Epithelial cell of esophagus (primary cell): Measurements from ENCODE around the gene STAT1.

ENCODE experiments used
- DNase-seq: peaks from one replicate; pipeline ENCODE4 v3.0.0; 2010; ENCODE audit warnings: low read depth
- H3K4me3 ChIP-seq: 2 replicates; pipeline ENCODE4 v1.5.1; 2011; ENCODE audit warnings: mild to moderate bottlenecking, low read length, control low read depth
- TF ChIP-seq, protein P1 (sequence below): IDR thresholded peaks from 2 replicates; pipeline ENCODE4 v1.5.1; 2011; ENCODE audit warnings: low read depth, mild to moderate bottlenecking, low read length, control low read depth, inconsistent platforms; ENCODE audit not compliant: insufficient read depth; ENCODE audit errors: missing control alignments

The STAT1 gene

DNA sequence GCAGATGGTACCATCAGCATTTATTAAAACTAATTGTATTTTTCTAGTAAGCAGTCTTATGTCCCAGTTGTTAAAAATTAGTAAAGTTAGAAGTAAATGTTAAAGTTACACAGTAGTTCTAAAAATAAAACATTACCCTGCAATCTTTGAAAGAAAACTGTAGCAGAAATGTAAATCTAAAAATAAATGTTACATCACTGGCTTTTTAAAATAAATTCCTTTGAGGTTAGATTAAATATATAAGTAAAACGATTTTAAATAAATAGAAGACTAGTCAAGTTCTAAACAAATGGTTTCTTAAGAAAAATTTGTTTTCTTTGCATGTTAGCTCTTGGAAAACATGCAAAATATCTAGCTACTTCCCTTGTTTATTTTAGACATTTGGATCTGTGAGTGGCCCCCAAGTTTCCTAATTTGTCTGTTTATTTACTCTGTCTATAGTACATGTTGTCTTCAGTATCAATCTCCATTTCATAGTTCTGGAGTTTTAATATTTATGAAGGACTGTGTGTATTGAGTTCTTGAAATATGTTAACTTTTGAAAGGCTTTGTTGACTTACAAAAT is 75.1 kb downstream of the STAT1 start:
- TF ChIP-seq, protein P1, sequence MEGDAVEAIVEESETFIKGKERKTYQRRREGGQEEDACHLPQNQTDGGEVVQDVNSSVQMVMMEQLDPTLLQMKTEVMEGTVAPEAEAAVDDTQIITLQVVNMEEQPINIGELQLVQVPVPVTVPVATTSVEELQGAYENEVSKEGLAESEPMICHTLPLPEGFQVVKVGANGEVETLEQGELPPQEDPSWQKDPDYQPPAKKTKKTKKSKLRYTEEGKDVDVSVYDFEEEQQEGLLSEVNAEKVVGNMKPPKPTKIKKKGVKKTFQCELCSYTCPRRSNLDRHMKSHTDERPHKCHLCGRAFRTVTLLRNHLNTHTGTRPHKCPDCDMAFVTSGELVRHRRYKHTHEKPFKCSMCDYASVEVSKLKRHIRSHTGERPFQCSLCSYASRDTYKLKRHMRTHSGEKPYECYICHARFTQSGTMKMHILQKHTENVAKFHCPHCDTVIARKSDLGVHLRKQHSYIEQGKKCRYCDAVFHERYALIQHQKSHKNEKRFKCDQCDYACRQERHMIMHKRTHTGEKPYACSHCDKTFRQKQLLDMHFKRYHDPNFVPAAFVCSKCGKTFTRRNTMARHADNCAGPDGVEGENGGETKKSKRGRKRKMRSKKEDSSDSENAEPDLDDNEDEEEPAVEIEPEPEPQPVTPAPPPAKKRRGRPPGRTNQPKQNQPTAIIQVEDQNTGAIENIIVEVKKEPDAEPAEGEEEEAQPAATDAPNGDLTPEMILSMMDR: no peak
- H3K4me3 ChIP-seq: no peak overlapping the region
- no peak for DNase-seq

DNA sequence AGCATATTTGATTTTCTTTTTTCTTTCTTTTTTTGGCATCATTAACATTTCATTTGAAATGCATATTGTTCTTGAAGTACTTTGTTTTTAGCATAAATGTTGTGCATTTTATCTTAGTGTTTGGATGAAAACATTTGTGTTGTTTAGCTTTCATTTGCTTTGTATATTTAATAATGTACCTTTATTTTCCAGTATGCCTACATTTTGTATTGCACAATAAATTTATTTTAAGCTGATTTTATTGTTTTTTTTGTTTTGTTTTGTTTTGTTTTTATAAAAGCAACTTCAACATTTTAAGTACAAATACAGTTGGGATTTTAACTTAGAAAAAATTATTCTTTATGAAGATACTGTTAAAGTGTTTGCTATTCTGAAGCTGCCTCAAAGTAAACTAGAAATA is 78.9 kb downstream of the STAT1 start:
- TF ChIP-seq, protein P1: no peak
- no peak overlapping the region for H3K4me3 ChIP-seq
- DNase-seq: no peak

DNA sequence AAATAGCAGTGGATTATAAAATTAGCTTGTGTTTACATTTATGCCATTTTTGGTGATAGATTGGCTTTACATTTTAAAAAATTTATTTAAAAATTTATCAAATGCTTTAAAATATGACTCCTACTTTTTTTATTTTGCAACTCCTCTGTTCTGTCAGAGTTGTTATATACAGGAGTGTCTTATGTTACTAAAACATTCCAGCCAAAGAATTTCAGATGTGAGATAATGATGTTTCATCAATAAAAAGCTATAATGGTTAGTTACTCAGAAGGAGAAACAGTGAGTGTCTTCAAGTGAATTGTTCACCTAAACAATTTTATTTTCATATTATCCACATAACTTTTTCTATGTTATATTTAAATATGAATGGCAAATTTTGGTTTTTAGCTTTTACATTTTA is 80.6 kb downstream of the STAT1 start:
- no peak for DNase-seq
- TF ChIP-seq, protein P1: no peak
- no peak overlapping the region for H3K4me3 ChIP-seq

GRCh38 chr2:190932514-190932913 is 81.5 kb downstream of the STAT1 start:
- TF ChIP-seq, protein P1: no peak
- DNase-seq: no peak
- no peak overlapping the region for H3K4me3 ChIP-seq

- TF ChIP-seq, protein P1: no peak
- no peak for DNase-seq
- no peak overlapping the region for H3K4me3 ChIP-seq
Measured at GRCh38 chr2:190930411-190930810, 83.6 kb downstream of the STAT1 start.

- TF ChIP-seq, protein P1: no peak
- DNase-seq: no peak
- H3K4me3 ChIP-seq: no peak overlapping the region
Measured at GRCh38 chr2:190929919-190930318, 84.1 kb downstream of the STAT1 start.

DNA sequence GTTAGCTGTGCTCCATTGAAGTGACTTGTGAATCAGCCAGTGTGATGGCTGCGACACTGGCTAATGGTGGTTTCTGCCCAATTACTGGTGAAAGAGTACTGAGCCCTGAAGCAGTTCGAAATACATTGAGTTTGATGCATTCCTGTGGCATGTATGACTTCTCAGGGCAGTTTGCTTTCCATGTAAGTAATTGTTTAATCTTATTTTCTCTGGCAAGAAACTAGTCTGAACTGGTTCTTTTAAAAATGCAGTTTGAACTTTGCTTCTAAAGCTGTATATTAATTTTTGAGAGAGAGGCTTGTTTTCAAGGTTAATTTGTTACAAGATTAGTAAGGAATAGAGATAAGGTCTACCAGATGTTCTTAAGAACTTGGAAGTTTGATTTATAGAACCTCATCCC is 86.7 kb downstream of the STAT1 start:
- peak; percentile 56 for DNase-seq
- no peak overlapping the region for H3K4me3 ChIP-seq
- TF ChIP-seq, protein P1: no peak
